ENCODE results near the gene CITED4. TPM values are rescaled to one million over a fixed set of nuclear protein-coding genes. Genes with fewer than 3 reads are reported as not detected.

Gene CITED4
- total RNA-seq, 4 donors from 2014 or later = 1.7 to 53.9 (median 3.7) TPM

GRCh38 chr1:40894455-40894854, 32.3 kb upstream of the CITED4 start:
- TF ChIP-seq, protein P1, sequence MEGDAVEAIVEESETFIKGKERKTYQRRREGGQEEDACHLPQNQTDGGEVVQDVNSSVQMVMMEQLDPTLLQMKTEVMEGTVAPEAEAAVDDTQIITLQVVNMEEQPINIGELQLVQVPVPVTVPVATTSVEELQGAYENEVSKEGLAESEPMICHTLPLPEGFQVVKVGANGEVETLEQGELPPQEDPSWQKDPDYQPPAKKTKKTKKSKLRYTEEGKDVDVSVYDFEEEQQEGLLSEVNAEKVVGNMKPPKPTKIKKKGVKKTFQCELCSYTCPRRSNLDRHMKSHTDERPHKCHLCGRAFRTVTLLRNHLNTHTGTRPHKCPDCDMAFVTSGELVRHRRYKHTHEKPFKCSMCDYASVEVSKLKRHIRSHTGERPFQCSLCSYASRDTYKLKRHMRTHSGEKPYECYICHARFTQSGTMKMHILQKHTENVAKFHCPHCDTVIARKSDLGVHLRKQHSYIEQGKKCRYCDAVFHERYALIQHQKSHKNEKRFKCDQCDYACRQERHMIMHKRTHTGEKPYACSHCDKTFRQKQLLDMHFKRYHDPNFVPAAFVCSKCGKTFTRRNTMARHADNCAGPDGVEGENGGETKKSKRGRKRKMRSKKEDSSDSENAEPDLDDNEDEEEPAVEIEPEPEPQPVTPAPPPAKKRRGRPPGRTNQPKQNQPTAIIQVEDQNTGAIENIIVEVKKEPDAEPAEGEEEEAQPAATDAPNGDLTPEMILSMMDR (IDR thresholded peaks at IDR 0.05; ENCODE audit: low read depth) = no peak

DNA sequence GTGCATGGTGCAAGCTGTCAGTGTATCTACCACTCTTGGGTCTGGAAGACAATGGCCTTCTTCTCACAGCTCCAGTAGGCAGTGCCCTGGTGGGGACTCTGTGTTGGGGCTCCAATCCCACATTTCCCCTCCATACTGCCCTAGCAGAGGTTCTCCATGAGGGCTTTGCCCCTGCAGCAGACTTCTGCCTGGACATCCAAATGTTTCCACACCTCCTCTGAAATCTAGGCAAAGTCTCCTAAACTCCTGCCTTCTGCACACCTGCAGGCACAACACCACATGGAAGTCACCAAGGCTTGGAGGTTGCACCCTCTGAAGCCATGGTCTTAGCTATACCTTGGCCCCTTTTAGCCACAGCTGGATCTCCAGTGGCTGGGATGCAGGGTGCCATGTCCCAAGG, 31.8 kb upstream of the CITED4 start:
- TF ChIP-seq, protein P1 (IDR thresholded peaks at IDR 0.05; ENCODE audit: low read depth) = no peak

GRCh38 chr1:40892354-40892753, 30.2 kb upstream of the CITED4 start:
- TF ChIP-seq, protein P1 (IDR thresholded peaks at IDR 0.05; ENCODE audit: low read depth) = no peak

DNA sequence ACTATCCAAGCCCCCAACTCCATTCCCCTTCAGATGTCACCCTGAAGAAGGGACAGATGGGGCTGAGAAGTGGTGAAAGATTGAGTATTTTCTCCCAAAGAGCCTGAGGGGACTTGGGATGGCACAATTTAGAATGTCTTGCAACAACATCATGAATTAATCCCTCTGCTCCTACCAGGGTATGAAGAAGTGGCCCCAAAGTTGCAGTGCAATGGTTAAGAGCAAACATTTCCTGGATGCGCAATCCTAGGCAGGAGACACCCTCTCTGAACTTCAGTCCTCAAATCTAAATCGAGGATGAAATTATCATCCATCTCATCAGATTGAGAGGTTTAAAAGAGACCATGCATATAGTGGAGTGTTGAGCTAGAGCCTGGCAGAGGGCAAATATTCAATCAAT, 28.6 kb upstream of the CITED4 start:
- TF ChIP-seq, protein P1 (IDR thresholded peaks at IDR 0.05; ENCODE audit: low read depth) = no peak

DNA sequence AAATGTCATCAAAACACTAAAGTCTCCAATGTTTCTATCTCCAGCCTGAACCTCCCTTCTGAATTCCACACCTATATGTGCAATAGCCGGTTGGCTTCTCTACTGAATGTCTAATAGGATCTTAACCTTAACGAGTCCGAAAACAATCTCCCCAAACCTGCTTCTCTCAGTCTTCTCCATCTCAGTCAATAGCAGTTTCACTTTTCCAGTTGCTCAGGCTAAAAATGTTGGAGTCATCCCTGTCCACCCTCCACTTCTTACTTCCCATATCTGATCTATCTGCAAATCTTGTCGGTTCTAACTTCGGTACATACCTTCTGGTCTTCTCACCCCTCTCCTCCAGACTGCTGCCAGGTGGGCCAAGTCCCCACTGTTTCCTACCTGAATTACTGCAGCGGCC, 25.5 kb upstream of the CITED4 start:
- TF ChIP-seq, protein P1 (IDR thresholded peaks at IDR 0.05; ENCODE audit: low read depth) = no peak

GRCh38 chr1:40887012-40887378, 24.8 kb upstream of the CITED4 start:
- TF ChIP-seq, protein P1 (IDR thresholded peaks at IDR 0.05; ENCODE audit: low read depth) = no peak

DNA sequence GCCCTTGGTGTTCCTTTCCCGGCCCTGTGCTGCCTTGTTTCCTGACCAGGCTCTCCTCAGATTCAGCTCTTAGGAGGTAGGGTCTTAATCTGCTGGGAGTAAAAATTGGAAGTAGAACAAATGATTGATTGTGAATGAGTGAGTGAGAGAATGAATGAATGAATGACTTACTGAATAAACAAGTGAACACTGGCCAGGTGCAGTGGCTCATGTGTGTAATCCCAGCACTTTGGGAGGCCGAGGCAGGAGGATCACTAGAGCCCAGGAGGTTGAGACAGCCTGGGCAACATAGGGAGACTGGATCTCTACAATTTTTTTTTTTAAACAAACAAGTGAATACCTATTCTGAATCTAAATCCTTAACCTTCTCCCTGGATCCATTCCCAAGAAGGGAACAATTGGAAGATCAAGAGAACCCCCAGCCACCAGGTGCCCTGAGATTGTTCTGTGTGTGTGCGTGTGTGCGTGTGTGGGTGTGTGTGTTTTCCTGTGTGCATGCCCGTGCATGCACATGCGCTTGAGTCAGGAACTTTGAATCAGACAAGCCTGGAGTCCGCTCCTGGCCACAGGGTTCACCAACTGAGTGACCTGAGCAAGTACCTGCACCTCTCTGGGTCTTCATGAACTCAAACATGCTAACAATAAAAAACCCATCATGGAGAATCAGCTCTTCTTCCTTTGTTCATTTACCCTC, 24.3 kb upstream of the CITED4 start:
- TF ChIP-seq, protein P1 (IDR thresholded peaks at IDR 0.05; ENCODE audit: low read depth) = no peak

All from subcutaneous adipose tissue (tissue), 4 donors.